Activated CD8-positive, alpha-beta memory T cell treated with anti-CD3 and anti-CD28 coated beads, Interleukin-2, amount 50 U/mL, for 4 hours (primary cell): ENCODE measurements around the gene SLC35E1.

Experiments
- DNase-seq: peaks from one replicate; pipeline ENCODE4 v3.0.0-alpha.2; 2020

SLC35E1 gene

DNA sequence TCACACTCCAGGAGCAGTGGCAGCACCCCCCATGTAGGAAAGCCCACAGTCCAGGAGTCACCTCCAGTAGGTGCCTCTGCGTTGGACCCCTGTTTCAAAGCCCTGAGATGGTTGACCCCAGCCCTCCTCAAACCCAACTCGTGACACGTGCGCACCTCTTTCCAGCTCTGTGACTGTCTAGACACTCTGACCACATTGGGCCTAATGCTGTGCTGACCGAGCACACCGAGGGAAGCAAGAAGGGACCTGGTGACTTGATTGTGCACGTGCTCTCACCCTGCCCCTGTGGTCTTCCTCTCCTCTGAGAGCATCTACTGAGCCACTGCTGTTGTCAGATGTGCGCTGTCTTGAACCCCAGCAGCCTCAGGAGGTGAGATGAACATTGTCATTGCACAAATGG lies 22.9 kb upstream of the SLC35E1 start:
- DNase-seq: no peak

GRCh38 chr19:16594681-16595091 lies 22.5 kb upstream of the SLC35E1 start:
- DNase-seq: no peak

GRCh38 chr19:16594131-16594586 lies 21.9 kb upstream of the SLC35E1 start:
- DNase-seq: no peak

GRCh38 chr19:16593181-16593580 lies 21.0 kb upstream of the SLC35E1 start:
- DNase-seq: no peak

DNA sequence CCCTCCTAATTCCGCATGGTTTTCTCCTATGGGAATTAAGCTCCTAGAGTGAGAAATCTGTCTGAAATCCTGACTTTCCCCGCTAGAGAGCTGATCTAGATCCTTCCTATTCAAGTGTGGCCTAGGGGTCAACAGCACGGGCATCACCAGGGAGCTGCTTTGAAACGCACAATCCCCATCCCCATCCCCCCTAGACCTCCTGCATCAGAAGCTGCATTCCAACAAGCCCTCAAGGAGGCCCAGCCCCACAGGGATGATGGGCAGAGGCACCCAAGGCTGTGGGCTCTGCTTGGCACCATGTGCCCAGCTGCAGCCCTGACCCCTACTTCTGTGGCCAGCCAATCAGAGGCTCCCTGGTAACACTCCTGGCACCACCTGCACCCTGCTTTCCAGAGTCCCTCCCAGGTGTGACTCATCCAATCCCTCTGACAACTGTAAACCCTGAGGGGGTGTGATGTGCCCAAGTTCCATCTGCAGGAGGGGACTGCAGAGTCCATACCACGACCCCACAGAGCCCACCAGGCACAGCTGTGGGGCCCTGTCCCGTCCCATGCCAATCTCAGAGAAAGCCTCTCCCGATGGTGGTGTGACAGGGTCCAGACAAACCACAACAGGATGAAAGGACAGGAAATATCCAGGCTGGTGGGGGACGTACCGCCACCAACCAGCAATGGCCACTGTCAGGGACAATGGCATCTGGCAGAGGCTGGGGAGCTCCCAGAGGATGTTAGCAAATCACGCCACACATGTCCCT lies 19.8 kb upstream of the SLC35E1 start:
- DNase-seq: no peak

GRCh38 chr19:16590876-16591802 lies 18.9 kb upstream of the SLC35E1 start:
- no peak for DNase-seq

GRCh38 chr19:16589917-16590316 lies 17.7 kb upstream of the SLC35E1 start:
- no peak for DNase-seq

GRCh38 chr19:16588824-16589577 lies 16.8 kb upstream of the SLC35E1 start:
- no peak for DNase-seq

GRCh38 chr19:16587833-16588823 lies 15.9 kb upstream of the SLC35E1 start:
- DNase-seq: peak; percentile 54

DNA sequence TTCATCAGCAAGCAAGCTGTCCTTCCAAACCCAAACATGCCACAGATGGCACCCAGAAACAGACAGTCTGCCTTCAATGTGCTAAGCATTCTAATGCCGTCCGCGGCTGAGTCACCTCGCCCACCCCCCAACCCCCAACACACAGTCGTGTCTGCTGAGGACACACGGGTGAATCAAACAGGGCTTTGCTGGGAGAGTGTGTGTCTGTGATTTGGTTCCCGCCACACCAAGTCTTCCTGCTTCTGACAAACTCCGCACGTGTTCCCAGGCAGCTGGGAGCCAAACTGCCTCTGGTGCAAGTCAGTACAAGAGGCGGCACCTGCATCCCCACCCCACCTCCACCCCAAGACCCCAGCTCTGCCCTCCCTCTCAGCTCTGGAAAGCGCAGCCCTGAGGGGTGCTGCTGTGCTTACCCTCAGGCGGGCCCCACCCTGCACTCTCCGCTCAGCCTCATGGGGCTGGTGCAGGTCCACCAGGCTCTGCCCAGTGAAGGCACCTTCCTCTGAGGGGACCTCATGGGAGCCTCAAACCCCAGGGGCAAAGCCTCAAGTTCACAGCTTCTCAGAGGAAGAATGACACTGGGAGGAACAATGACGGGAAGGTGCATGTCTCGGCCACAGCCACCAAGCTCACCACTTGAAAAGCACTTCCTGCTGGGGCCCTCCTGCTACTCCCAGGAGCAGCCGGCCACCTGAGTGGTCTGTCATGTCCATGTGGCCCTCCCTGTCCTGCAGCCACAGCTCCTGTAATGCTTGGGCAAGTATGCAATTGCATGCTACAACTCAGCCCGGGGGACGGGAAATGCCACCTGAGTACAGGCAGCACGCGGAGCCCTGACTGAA lies 15.0 kb upstream of the SLC35E1 start:
- DNase-seq: peak; percentile 77

GRCh38 chr19:16586477-16586871 lies 14.3 kb upstream of the SLC35E1 start:
- DNase-seq: no peak

GRCh38 chr19:16585808-16586476 lies 13.7 kb upstream of the SLC35E1 start:
- no peak for DNase-seq

GRCh38 chr19:16585094-16585801 lies 13.0 kb upstream of the SLC35E1 start:
- DNase-seq: no peak

- peak; percentile 85 for DNase-seq
Observed at GRCh38 chr19:16584248-16585093, 12.3 kb upstream of the SLC35E1 start.

- no peak for DNase-seq
Observed at GRCh38 chr19:16582486-16583261, 10.5 kb upstream of the SLC35E1 start.

DNA sequence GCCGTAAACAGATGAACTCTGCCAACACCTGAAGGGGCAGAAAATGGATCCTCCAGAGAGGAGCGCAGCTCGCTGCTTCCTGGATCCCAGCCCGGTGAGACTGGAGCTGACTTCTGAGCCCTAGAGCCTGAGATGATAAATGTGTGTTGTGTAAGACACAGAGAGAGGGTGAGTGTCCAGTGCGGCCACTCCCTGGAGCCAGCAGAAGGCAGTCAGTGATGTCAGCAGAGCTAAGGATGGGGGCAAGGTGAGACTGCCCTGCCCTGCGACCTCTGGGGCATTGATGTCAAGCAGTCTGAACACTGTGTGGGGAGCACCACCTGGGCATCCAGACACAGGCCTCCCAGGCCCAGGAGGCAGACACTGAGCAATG lies 9.7 kb upstream of the SLC35E1 start:
- no peak for DNase-seq

GRCh38 chr19:16581145-16581970 lies 9.1 kb upstream of the SLC35E1 start:
- no peak for DNase-seq
